HG02981 (cell line): Measurements from ENCODE around the gene KLHL22.
"Not testable (repeated sequence)": the region's sequence is repeated elsewhere in the genome, so short reads cannot be mapped to it uniquely, and the experiment has no call there.

ENCODE experiments used
- ATAC-seq: cut with Tn5 transposase; IDR thresholded peaks from one replicate; pipeline ENCODE4 v1.9.1; 2021; ENCODE audit warnings: mild to moderate bottlenecking, moderate library complexity; ENCODE audit not compliant: unreplicated experiment

Gene KLHL22

DNA sequence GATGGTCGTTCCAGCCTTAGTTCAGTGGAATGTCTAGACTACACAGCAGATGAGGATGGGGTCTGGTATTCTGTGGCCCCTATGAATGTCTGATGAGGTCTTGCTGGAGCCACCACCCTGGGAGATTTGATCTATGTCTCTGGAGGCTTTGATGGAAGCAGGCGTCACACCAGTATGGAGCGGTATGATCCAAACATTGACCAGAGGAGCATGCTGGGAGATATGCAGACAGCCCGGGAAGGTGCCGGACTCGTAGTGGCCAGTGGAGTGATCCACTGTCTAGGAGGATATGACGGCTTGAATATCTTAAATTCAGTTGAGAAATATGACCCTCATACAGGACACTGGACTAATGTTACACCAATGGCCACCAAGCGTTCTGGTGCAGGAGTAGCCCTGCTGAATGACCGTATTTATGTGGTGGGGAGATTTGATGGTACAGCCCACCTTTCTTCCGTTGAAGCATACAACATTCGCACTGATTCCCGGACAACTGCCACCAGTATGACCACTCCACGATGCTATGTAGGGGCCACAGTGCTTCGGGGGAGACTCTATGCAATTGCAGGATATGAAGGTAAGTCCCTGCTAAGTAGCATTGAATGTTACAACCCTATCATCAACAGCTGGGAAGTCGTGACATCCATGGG lies 44.3 kb downstream of the KLHL22 start:
- ATAC-seq, result not testable (repeated sequence)

DNA sequence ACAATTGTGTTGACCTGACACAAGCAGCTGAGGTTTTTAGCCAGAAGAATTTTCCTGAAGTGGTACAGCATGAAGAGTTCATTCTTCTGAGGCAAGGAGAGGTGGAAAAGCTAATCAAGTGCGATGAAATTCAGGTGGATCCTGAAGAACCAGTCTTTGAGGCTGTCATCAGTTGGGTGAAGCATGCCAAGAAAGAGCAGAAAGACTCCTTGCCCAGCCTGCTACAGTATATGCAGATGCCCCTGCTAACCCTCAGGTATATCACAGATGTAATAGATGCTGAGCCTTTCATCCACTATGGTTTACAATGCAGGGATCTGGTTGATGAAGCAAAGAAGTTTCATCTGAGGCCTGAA lies 45.1 kb downstream of the KLHL22 start:
- ATAC-seq, result no peak

DNA sequence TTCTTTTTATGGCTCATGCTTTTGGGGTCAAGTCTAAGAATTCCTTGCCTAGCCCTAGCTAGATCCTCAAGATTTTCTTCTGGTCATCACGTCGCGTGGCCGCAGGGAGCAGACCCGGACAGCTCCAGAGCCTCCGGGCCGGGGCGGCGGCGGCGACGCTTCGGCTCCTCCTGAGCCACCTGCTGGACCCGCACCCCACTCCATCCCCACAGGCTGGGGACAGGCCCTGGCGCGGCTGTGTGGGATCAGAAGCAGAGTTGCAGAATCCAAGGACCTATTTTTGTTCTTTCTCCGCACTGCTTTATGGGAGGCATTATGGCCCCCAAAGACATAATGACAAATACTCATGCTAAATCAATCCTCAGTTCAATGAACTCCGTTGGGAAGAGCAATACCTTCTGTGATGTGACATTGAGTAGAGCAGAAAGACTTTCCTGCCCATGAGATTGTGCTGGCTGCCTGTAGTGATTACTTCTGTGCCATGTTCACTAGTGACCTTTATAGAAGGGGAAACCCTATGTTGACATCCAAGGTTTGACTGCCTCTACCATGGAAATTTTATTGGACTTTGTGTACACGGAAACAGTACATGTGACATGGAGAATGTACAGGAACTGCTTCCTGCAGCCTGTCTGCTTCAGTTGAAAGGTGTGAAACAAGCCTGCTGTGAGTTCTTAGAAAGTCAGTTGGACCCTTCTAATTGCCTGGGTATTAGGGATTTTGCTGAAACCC lies 45.6 kb downstream of the KLHL22 start:
- no peak for ATAC-seq

DNA sequence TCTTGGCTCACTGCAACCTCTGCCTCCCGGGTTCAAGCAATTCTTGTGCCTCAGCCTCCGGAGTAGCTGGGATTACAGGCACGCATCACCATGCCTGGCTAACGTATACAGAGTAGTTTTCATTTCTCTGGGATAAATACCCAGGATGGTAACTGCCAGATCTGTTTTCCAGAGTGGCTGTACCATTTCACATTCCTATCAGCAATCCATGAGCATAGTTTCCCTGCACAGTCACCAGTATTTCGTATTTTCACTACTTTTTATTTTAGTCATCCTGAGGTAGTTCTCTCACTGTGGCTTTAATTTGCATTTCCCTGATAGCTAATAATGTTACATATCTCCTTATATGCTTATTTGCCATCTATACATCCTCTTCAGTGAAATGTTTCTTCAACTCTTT lies 47.0 kb downstream of the KLHL22 start:
- ATAC-seq, result no peak

DNA sequence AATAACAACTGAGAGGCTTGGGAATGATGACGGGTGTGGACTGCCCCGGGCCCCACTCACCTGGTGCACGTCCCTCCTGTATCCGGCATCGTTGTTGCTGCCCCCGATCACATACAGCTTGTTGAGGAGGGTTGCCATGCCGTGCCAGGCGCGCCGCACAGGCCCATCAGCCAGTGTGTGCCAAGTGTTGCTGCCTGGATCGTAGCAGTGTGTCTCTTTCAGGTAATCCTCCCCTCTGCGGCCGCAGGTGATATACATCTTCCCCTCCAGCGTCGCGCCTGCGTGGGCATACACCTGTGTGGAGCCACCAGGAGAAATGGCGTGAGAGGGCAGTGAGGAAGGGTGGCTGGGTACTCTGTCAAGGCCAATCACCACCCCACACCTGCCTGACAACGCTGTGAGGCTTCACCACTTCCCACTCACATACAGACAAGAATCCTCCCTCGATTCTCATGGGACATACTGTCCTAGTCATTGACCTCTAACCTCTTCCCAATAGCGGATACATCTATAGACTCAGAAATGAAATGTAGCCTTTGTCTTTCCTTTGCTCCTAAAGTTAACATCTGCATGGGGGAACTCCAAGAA lies 49.1 kb downstream of the KLHL22 start:
- no peak for ATAC-seq

DNA sequence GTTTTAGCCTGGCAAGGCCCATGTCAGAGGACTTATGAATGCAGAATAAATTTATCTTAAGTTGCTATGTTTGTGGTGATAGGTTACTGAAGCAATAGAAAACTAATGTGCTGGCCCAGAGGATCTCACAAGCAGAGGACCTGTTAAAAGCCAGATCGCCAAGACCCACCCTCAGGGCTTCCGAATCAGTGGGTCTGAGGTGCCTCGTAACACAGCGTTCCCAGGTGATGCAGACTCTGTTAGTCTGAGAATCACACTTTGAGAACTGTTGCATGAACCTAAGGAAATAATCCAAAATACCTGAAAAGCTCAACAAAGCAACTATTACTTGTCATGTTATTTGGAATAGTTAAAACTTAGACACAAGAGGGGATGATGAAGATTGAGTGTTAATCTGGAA lies 51.3 kb downstream of the KLHL22 start:
- no peak for ATAC-seq

DNA sequence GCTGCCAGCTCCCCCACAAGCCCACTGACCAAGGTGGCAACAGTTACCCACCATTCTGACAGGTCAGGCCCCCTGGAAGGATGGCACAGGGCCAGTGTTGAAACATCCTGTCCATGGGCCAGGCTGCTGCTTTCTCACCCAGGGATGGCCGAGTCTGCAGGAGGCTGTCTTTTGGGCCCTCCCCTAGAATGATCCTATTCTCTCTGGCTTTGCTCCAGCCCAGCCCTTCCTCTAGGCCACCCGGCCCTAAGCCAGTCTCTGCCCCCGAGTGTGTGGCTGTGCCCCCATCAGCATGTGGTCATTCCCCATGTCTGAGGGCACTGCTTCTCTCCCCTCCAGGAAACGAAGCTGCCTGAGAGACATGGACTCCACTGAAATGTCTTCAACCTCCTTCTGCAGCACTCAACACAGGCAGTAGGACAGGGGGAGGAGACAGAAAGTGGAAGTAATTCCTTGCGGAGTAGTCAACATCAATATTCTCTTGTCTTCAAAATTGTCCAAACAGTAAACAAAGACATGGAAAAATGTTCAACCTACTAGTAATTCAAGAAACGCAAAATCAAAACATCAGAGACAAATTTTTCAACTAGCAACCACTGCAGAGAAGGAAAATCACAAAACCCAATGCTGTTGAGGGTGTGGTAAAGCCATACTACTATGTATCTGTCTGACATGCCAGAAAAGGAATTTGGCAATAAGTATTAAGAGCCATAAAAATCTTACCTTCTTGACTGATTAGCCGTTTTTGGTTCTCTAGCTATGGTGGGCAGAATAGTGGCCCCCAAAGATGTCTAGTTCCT lies 52.9 kb downstream of the KLHL22 start:
- ATAC-seq, result no peak

DNA sequence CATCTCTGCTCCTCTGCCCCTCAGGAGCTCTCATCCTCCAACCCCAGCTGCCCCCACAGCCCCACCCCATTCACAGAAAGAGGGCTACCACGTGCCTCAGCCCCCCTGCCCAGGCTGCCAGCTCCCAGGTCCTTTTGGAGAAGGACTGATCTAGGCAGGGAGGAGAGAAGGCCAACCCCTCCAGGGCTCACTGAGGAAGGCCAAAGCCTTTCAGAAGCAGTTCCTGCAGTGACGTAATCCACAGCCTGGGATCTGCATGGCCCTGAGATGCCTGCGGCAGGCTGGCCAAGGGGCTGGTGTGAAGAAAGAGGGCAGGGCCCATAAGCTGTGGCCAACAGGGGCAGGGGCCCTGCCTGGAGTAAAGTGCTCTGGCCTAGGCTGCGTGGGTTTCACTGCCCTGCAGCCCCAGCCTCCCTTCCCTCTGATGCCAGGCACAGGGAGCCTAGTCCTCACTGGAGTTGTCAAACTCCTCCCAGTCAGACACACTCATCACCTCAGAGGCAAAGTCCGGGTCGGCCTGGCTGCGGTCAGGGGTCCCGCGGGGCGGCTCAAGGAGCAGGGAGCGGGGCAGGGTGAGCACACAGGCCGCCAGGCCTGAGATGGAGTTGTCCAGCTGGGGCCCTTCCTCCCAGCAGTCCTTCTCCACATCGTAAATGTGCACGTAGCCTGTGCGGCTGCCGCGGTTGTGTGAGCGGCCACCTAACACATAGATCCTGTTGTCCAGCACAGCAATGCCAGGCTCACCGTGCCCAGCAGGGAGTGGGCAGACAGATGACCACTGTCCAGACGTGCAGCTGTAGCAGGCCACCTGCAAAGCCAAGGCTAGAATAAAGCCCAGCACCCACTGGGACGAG lies 53.7 kb downstream of the KLHL22 start:
- no peak for ATAC-seq

DNA sequence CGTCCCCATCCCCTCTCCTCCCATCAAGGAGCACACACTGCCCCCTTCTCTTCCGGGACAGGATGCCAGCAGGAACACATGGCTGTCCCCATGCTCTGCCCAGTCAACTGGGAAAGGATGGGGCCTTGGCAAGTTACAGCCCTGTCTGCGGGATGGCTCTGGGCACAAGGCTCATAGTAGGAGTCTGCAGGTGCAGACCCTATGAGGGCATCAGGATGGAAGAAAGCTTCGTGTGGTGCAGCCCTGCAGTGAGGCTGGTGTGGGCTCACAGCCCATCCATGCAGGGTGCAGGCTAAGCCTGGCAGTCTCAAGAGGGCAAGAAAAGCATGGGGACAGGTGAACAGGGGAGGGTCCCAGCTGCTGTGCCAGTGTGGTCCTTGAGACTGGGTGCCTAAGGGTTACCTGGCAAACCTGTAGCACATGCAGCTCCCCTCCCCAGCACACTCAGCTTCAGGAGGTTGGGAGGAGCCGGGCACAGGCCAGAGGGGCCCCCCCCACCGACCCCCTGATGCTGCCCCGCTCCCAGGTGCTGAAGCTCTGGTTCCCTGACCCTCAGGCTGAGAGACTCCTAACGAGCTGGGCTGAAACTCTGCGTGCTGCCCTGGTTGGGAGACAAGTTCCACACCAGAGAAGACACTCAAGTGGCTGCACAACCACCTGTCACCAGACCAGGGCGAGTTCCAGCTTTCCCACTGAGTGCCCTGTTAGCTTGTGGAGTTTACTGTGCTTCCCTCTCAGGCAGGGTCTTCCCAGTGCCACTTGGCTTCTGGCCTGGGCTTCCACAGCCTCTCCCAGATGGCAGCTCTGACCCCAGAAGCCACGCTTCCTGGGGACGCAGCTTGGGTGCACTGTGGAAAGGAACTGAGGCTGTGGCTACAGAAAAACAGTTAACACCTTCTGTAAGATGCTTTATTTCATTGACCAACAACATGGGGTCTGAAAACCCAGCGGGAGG lies 54.7 kb downstream of the KLHL22 start:
- no peak for ATAC-seq

DNA sequence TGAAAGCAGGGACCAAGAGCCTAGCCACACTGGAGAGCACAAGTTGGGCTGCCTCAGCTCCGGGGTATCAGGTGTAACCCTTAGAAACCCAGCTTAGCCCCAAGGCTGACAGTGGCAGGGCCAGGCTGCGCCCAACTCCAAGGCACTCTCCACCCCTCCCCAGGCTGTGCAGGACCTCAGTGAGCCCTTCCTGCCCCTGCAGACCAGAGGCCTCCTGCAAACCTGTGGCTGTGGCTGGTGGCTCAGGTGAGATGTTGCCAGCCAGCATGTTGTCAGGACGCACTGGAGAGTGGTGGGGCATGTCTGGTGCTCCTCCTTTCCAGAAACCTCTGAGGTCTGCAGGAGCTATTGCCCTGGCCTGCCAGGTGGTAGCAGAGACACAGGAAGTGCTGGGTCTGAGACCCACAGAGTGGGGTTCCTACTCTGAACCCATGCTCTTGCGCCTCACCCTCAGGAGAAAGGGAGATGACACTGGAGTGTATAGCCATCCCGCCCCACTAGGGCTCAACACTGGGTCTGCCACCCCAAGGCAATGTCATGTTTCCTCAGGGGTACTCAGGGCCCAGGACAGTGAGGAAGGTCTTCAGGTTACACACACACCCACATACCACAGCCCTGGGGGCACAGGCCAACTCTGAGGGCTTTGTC lies 55.5 kb downstream of the KLHL22 start:
- no peak for ATAC-seq

DNA sequence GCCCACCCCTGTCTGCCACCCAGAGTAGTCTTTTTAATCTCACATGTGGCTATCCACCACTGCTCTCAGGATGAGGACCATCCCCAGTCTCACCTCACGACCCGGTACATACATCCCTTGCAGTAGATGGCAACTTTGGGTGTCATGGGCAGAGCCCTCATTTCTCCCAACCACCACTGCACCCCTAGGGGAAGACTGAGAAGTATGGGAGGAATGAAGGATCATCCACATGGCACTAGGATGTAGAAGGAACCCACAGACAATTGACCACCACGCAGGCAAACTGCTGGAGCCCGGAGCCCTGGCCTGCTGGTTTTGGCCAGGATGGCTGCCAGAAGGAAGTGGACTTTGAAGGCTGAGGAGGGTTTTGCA lies 56.1 kb downstream of the KLHL22 start:
- no peak for ATAC-seq

DNA sequence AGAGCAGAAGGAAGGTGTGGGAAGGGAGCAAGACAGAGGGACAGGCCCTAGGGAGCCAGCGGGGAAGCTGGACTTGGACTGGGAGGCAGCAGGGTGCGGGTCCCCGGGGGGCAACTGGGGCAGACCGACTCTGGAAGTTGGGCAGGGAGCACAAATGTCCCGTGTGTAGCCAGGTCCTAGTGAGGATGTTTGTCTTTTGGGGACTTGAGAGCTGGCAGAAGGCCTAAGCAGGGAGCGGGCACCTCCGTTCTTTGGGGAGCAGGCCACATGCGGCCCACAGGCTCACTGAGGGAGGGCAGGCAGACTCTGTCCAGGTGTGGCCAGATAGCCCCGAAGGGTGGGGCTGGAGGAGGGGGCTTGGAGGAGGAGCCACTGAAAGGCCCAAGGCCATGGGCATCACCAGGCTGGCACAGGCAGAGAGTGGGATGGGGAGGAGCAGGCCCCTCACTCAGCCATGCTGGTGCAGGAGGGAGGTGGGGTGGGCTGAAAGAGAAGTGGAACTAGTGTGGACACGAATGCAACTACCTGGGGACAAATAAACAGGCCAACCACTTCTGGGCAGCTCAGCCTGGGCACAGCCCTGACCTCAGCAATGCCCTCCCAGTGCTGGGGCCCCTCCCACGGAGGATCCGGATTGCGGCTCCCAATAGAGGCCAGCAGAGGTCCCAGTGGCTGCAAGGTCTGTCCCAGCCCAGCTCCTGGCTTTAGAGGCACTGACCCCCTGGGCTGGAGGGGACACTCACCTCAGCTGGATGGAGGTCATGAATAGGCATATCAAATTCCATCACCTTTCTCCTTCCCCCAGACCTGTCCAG lies 56.7 kb downstream of the KLHL22 start:
- ATAC-seq, result no peak

DNA sequence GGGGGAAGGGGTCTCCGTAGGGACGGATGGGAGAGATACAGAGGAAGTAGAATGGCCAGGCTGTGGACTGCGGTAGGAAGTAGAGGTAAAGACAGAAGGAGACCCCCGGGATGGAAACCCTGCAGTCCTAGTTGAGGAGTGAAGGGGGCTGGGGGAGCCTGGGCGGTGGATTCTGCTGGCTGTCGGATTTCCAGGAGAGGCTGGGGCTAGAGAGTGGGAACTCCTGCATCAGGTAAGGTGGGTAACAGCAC lies 57.2 kb downstream of the KLHL22 start:
- ATAC-seq, result no peak

DNA sequence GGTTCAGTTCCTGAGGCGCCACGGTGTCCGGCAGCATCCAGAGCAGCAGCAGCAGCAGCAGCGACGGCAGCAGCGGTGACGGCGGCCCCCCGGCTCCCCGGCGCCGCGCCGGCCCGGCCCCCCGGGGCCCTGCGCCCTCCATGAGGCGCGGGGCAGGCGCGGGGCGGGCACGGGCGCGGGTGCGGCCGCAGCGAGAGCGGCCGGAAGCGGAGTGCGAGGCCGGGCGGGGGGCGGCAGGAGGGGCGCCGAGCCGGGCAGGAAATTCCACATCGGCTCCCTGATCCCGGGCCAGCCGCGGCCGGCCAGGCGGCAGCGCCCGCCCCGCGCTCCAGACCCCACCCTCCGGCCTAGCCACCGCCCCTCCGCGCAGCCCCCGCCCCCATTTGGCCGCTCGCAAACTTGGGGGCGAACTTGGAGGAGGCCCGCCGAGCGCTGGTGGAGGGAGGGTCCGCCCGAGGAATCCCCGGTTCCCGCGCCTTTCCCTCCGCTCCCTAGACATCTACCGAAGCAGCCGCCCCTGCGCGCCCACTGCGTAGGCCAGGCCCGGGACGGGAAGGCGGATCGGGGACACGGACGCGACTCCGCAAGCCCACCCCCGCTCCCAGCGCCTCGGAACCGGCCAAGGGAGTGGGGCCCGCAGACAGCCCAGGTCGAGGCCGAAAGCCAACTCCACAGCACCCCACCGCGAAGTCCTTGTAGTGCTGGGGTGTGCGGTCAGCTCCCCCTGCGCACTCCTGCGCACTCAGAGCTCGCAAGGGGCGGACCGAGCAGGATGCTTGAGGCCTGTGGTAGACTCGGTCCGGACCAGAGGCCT lies 57.8 kb downstream of the KLHL22 start, which contains the start of gene SCARF2:
Gene SCARF2, minus strand, starts transcription at position 213 of the 814 bp plus-strand sequence. Its CDS starts 71 bp downstream, at position 142.
- ATAC-seq, result no peak

DNA sequence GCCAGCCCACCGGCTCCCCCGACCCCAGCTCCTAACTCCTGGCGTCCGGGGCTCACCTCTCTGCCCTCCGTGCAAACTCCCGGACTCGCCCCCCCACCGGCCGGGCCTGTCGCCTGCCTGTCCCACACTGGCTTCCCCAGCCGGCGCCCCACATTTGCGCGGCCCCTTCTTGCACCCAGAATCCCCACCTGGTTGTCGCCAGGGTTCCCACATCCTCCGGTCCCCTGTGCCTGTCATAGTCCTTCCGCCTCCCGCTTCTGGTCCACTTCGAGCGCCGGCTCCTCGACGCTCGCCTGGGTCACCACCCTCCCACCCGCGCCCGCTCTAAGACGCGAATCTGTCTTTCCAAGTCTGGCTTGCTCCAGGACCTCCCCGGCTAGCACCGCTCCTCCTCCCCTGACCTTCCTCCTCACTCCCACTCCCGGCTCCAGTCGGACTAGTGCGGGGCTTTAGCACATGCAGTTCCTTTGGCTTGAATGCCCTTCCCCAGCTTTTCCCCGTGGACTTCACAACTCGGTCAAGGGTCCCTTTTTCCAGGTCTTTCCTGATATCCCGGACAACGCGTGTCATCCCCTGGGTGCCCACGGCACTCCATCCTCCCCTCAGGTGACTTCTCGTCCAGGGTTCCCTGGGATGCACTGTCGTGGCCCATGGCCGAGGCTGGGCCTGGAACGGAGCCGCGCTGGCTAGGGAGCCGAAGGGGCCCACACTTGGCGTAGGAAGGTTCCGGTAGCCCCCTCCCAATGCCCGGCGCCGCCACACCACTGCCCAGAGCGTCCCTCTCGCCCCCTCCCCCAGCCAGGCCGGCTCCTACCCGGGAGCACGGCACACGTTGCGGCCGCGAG lies 58.6 kb downstream of the KLHL22 start:
- no peak for ATAC-seq

DNA sequence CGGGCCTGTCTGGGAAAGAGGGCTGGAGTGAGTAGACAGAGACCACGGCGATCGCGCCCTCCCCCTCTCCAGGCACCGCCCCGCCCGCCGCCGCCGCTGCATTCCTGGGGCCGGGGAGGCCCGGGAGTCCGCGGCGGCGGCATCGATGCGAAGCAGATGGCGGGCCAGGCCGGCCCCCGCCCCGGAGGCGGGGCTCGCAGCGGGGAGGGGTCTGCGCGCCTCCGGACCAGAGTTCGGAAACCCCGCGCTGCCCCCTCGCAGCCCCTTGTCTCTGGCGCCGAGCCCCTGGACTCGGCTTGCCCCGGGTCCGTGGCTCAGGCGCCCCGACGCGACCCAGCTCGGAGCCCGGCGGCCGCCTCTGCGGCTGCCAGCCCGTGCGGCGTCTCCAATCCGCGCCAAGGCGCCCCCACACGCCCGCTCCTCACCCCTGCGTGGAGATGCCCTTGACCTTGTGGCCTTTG lies 59.3 kb downstream of the KLHL22 start:
- no peak for ATAC-seq
